Right renal pelvis (tissue), 4 donors: ENCODE measurements around the gene TMEM114. TPM values are rescaled to one million over a fixed set of nuclear protein-coding genes. Genes with fewer than 3 reads are reported as not detected.
A peak's percentile ranks its signal among the peaks of the same experiment; 100 is the strongest.

Source experiments
- DNase-seq, 4 donors: peaks; one replicate each; pipeline ENCODE4 v3.0.0-alpha.2; 2013; ENCODE audit warnings: low read depth in 4 of 4, low spot score in 3 of 4, missing footprints in 1 of 4
- polyA plus RNA-seq, 4 donors: library from polyadenylated mRNA; unstranded; fragments of 120-200 nt; gene quantifications; one replicate each; pipeline ENCODE4 v1.2.1, GENCODE V29; 2013; ENCODE audit not compliant: insufficient read length in 4 of 4

Gene TMEM114
- under 1 TPM in 2 of 4 donors, not detected in 2; 0.22 to 0.23 TPM for polyA plus RNA-seq

GRCh38 chr16:8589900-8590688 is at the start of gene TMEM114:
TMEM114 (minus strand) TSS chr16:8590511; CDS start chr16:8589838, 673 bp downstream.
- DNase-seq = no peak

GRCh38 chr16:8639694-8640093 is 49.4 kb upstream of the TMEM114 start:
- no peak for DNase-seq

- DNase-seq = no peak
These were observed 44.9 kb upstream of the TMEM114 start for GRCh38 chr16:8634991-8635736.

GRCh38 chr16:8632675-8633182 is 42.4 kb upstream of the TMEM114 start:
- no peak for DNase-seq

GRCh38 chr16:8631818-8632465 is 41.6 kb upstream of the TMEM114 start:
- DNase-seq = no peak

GRCh38 chr16:8631373-8631772 is 41.1 kb upstream of the TMEM114 start:
- DNase-seq = no peak

- no peak for DNase-seq
These were observed 40.1 kb upstream of the TMEM114 start for GRCh38 chr16:8630255-8630953.

- DNase-seq = no peak
These were observed 38.8 kb upstream of the TMEM114 start for GRCh38 chr16:8628981-8629725.

- no peak for DNase-seq
These were observed 37.1 kb upstream of the TMEM114 start for GRCh38 chr16:8627456-8627855.

- DNase-seq = no peak
These were observed 36.6 kb upstream of the TMEM114 start for GRCh38 chr16:8626946-8627345.

GRCh38 chr16:8625491-8626087 is 35.3 kb upstream of the TMEM114 start:
- no peak for DNase-seq

- no peak for DNase-seq
These were observed 33.3 kb upstream of the TMEM114 start for GRCh38 chr16:8623634-8624033.

- no peak for DNase-seq
These were observed 32.0 kb upstream of the TMEM114 start for GRCh38 chr16:8622315-8622656.

GRCh38 chr16:8621572-8622314 is 31.4 kb upstream of the TMEM114 start, which contains the start of gene METTL22:
METTL22 (plus strand) TSS chr16:8621698; CDS start chr16:8625666, 3,968 bp downstream.
- peak; percentile 72 to 82 (median 78) for DNase-seq

- DNase-seq = no peak
These were observed 30.9 kb upstream of the TMEM114 start for GRCh38 chr16:8621222-8621571.

- no peak for DNase-seq
These were observed 30.2 kb upstream of the TMEM114 start for GRCh38 chr16:8620535-8620934.

- no peak for DNase-seq
These were observed 29.5 kb upstream of the TMEM114 start for GRCh38 chr16:8619671-8620370.

GRCh38 chr16:8614435-8615029 is 24.2 kb upstream of the TMEM114 start:
- DNase-seq = no peak
